Gastrocnemius medialis (tissue), 4 donors: ENCODE data around the gene CD163L1.

ENCODE experiments used
- CTCF ChIP-seq, 5 experiments: fragments of 450-650 bp in 3 of 5; fragments of 200-600 bp in 2 of 5; sonication (generic) in 2 of 5; IDR thresholded peaks in 4 of 5; conservative IDR thresholded peaks in 1 of 5; 1 replicate in 4 of 5; 2 replicates in 1 of 5; pipeline ENCODE4 v1.5.1; 2016 to 2019; ENCODE audit warnings: antibody characterized with exemption in 5 of 5, mild to moderate bottlenecking in 3 of 5, moderate library complexity in 3 of 5
- POLR2A ChIP-seq, 2 donors: fragments of 450-650 bp; IDR thresholded peaks; one replicate each; pipeline ENCODE4 v1.6.1; 2017; ENCODE audit warnings: antibody characterized with exemption in 2 of 2, mild to moderate bottlenecking in 2 of 2, moderate library complexity in 2 of 2

GRCh38 chr12:7485095-7485494, 41.1 kb upstream of the CD163L1 start:
- TF ChIP-seq CTCF (IDR thresholded peaks at IDR 0.05 in 4 of 5, conservative IDR thresholded peaks at IDR 0.05 in 1 of 5) (no peak), POLR2A (IDR thresholded peaks at IDR 0.05) (no peak)
